Stimulated activated naive CD8-positive, alpha-beta T cell treated with anti-CD3 and anti-CD28 coated beads, Interleukin-15, amount 100 ng/mL, for 72 hours (primary cell): Measurements from ENCODE around the gene OR10V1.
"Not testable (repeated sequence)": the region's sequence is repeated elsewhere in the genome, so short reads cannot be mapped to it uniquely, and the experiment has no call there.

ENCODE experiments used
- ATAC-seq: fragments of 150-1000 bp; cut with Tn5 transposase; 2 replicates; pipeline ENCODE4 v1.10.0; 2021; ENCODE audit warnings: mild to moderate bottlenecking, moderate library complexity
- DNase-seq, 2 donors: peaks; one replicate each; pipeline ENCODE4 v3.0.0; 2021 to 2022
- H3K27ac Mint-ChIP-seq, 2 donors: one replicate each; pipeline ENCODE4 v1.8.0; 2022; ENCODE audit warnings: mild to moderate bottlenecking in 2 of 2, mixed read lengths in 2 of 2, moderate library complexity in 2 of 2
- H3K27me3 Mint-ChIP-seq: one replicate; pipeline ENCODE4 v1.8.0; 2022; ENCODE audit warnings: mixed read lengths
- H3K4me1 Mint-ChIP-seq: one replicate; pipeline ENCODE4 v1.8.0; 2022; ENCODE audit warnings: mild to moderate bottlenecking, mixed read lengths
- H3K4me3 Mint-ChIP-seq, 2 donors: one replicate each; pipeline ENCODE4 v1.8.0; 2022; ENCODE audit warnings: mild to moderate bottlenecking in 2 of 2, mixed read lengths in 2 of 2, moderate library complexity in 1 of 2
- H3K9me3 Mint-ChIP-seq, 2 donors: one replicate each; pipeline ENCODE4 v1.8.0; 2022; ENCODE audit warnings: mixed read lengths in 2 of 2

Gene OR10V1

GRCh38 chr11:59728913-59729312 is 15.3 kb upstream of the OR10V1 start:
- Mint-ChIP-seq H3K27me3 (peaks cover 4% of the 10 kb centered on the region), H3K4me1 (peaks cover 8% of the 10 kb centered on the region), H3K27ac (peak overlapping the region in 1 of 2 donors; percentile 83), H3K4me3 (no peak overlapping the region), H3K9me3 (peaks cover 0 to 5% of the 10 kb centered on the region in 2 donors)
- DNase-seq (peak; percentile 3 to 39), ATAC-seq (peak; percentile 88)

GRCh38 chr11:59728154-59728553 is 14.5 kb upstream of the OR10V1 start:
- no peak for DNase-seq
- peaks cover 8% of the 10 kb centered on the region for H3K27me3 Mint-ChIP-seq
- peak overlapping the region in 1 of 2 donors; percentile 46 for H3K27ac Mint-ChIP-seq
- no peak overlapping the region for H3K4me3 Mint-ChIP-seq
- H3K4me1 Mint-ChIP-seq = peaks cover 8% of the 10 kb centered on the region
- ATAC-seq = no peak
- peaks cover 0 to 5% of the 10 kb centered on the region in 2 donors for H3K9me3 Mint-ChIP-seq

GRCh38 chr11:59727426-59727825 is 13.8 kb upstream of the OR10V1 start:
- no peak overlapping the region for H3K27ac Mint-ChIP-seq
- H3K27me3 Mint-ChIP-seq = peaks cover 13% of the 10 kb centered on the region
- H3K4me1 Mint-ChIP-seq = peaks cover 8% of the 10 kb centered on the region
- no peak for DNase-seq
- ATAC-seq = no peak
- peaks cover 0 to 5% of the 10 kb centered on the region in 2 donors for H3K9me3 Mint-ChIP-seq
- no peak overlapping the region for H3K4me3 Mint-ChIP-seq

- Mint-ChIP-seq H3K4me1 (peaks cover 6% of the 10 kb centered on the region), H3K9me3 (peaks cover 0 to 2% of the 10 kb centered on the region in 2 donors), H3K4me3 (no peak overlapping the region), H3K27me3 (peaks cover 20% of the 10 kb centered on the region), H3K27ac (no peak overlapping the region)
- ATAC-seq (no peak), DNase-seq (no peak)
Measured at GRCh38 chr11:59724066-59724465, 10.4 kb upstream of the OR10V1 start.

GRCh38 chr11:59719556-59719955 is 5.9 kb upstream of the OR10V1 start:
- ATAC-seq (no peak), DNase-seq (no peak)
- peaks cover 20% of the 10 kb centered on the region for H3K27me3 Mint-ChIP-seq
- no peak overlapping the region for H3K4me3 Mint-ChIP-seq
- H3K9me3 Mint-ChIP-seq = no peaks in the 10 kb centered on the region
- no peak overlapping the region for H3K27ac Mint-ChIP-seq
- no peaks in the 10 kb centered on the region for H3K4me1 Mint-ChIP-seq

- H3K4me3 Mint-ChIP-seq = no peak overlapping the region
- no peak for DNase-seq
- ATAC-seq = no peak
- H3K27me3 Mint-ChIP-seq = no peaks in the 10 kb centered on the region
- no peak overlapping the region for H3K27ac Mint-ChIP-seq
- H3K4me1 Mint-ChIP-seq = no peaks in the 10 kb centered on the region
- H3K9me3 Mint-ChIP-seq = no peaks in the 10 kb centered on the region
Measured at GRCh38 chr11:59716051-59716450, 2.4 kb upstream of the OR10V1 start.

- Mint-ChIP-seq H3K9me3 (no peaks in the 10 kb centered on the region), H3K4me1 (no peaks in the 10 kb centered on the region), H3K27ac (no peak overlapping the region), H3K27me3 (peaks cover 10% of the 10 kb centered on the region), H3K4me3 (no peak overlapping the region)
- DNase-seq (no peak), ATAC-seq (no peak)
Measured at GRCh38 chr11:59710136-59710847, 3.4 kb downstream of the OR10V1 start.

- no peaks in the 10 kb centered on the region for H3K9me3 Mint-ChIP-seq
- no peak for DNase-seq
- no peak overlapping the region for H3K27ac Mint-ChIP-seq
- no peak overlapping the region for H3K4me3 Mint-ChIP-seq
- H3K27me3 Mint-ChIP-seq = peaks cover 10% of the 10 kb centered on the region
- ATAC-seq = no peak
- H3K4me1 Mint-ChIP-seq = no peaks in the 10 kb centered on the region
Measured at GRCh38 chr11:59708537-59708936, 5.1 kb downstream of the OR10V1 start.

- Mint-ChIP-seq H3K27me3 (peaks cover 10% of the 10 kb centered on the region), H3K4me3 (no peak overlapping the region), H3K4me1 (no peaks in the 10 kb centered on the region), H3K27ac (no peak overlapping the region), H3K9me3 (no peaks in the 10 kb centered on the region)
- no peak for DNase-seq
- ATAC-seq = no peak
Measured at GRCh38 chr11:59707371-59707770, 6.3 kb downstream of the OR10V1 start.

GRCh38 chr11:59706518-59707285 is 6.9 kb downstream of the OR10V1 start:
- peaks cover 10% of the 10 kb centered on the region for H3K27me3 Mint-ChIP-seq
- DNase-seq (no peak), ATAC-seq (no peak)
- no peak overlapping the region for H3K27ac Mint-ChIP-seq
- no peaks in the 10 kb centered on the region for H3K4me1 Mint-ChIP-seq
- no peak overlapping the region for H3K4me3 Mint-ChIP-seq
- no peaks in the 10 kb centered on the region for H3K9me3 Mint-ChIP-seq

- H3K9me3 Mint-ChIP-seq = no peaks in the 10 kb centered on the region
- ATAC-seq = no peak
- no peak overlapping the region for H3K27ac Mint-ChIP-seq
- H3K27me3 Mint-ChIP-seq = peaks cover 10% of the 10 kb centered on the region
- H3K4me1 Mint-ChIP-seq = no peaks in the 10 kb centered on the region
- no peak overlapping the region for H3K4me3 Mint-ChIP-seq
- no peak for DNase-seq
Measured at GRCh38 chr11:59705294-59705693, 8.4 kb downstream of the OR10V1 start.

GRCh38 chr11:59703515-59703914 is 10.1 kb downstream of the OR10V1 start:
- not testable (repeated sequence) for DNase-seq, H3K27ac Mint-ChIP-seq, H3K4me1 Mint-ChIP-seq, H3K9me3 Mint-ChIP-seq, ATAC-seq, H3K4me3 Mint-ChIP-seq
- peaks cover 10% of the 10 kb centered on the region for H3K27me3 Mint-ChIP-seq

- H3K9me3 Mint-ChIP-seq, H3K4me3 Mint-ChIP-seq, H3K4me1 Mint-ChIP-seq, DNase-seq, ATAC-seq, H3K27ac Mint-ChIP-seq: not testable (repeated sequence)
- peaks cover 23% of the 10 kb centered on the region for H3K27me3 Mint-ChIP-seq
Measured at GRCh38 chr11:59700157-59700556, 13.5 kb downstream of the OR10V1 start.

GRCh38 chr11:59698506-59698905 is 15.1 kb downstream of the OR10V1 start:
- no peak for ATAC-seq
- Mint-ChIP-seq H3K27ac (no peak overlapping the region), H3K9me3 (peaks cover 0 to 5% of the 10 kb centered on the region in 2 donors), H3K27me3 (peaks cover 23% of the 10 kb centered on the region), H3K4me1 (no peaks in the 10 kb centered on the region), H3K4me3 (no peak overlapping the region)
- DNase-seq = no peak

GRCh38 chr11:59692915-59693314 is 20.7 kb downstream of the OR10V1 start:
- H3K9me3 Mint-ChIP-seq = peaks cover 13% of the 10 kb centered on the region in 2 donors
- ATAC-seq = no peak
- H3K4me1 Mint-ChIP-seq = peaks cover 8% of the 10 kb centered on the region
- no peak overlapping the region for H3K4me3 Mint-ChIP-seq
- H3K27ac Mint-ChIP-seq = no peak overlapping the region
- DNase-seq = no peak
- peaks cover 30% of the 10 kb centered on the region for H3K27me3 Mint-ChIP-seq

GRCh38 chr11:59691156-59691555 is 22.5 kb downstream of the OR10V1 start:
- Mint-ChIP-seq H3K27ac (no peak overlapping the region), H3K4me3 (no peak overlapping the region), H3K4me1 (peaks cover 8% of the 10 kb centered on the region), H3K27me3 (peaks cover 16% of the 10 kb centered on the region), H3K9me3 (peaks cover 13% of the 10 kb centered on the region in 2 donors)
- DNase-seq (no peak), ATAC-seq (no peak)
